ES-I3 (cell line): ENCODE results near the gene CDCA4.

ENCODE experiments used
- H3K36me3 ChIP-seq: 2 replicates; pipeline ENCODE4 v1.6.1; 2013; ENCODE audit warnings: mild to moderate bottlenecking, low read length, control low read depth, moderate library complexity; ENCODE audit not compliant: insufficient read depth
- H3K4me1 ChIP-seq: 2 replicates; pipeline ENCODE4 v1.6.1; 2013; ENCODE audit warnings: mild to moderate bottlenecking, control low read depth, low read length; ENCODE audit not compliant: insufficient read depth
- H3K9ac ChIP-seq: 2 replicates; pipeline ENCODE4 v1.6.1; 2013; ENCODE audit warnings: low read depth, mild to moderate bottlenecking, low read length, moderate library complexity
- H3K9me3 ChIP-seq: 2 replicates; pipeline ENCODE4 v1.6.1; 2013; ENCODE audit warnings: mild to moderate bottlenecking, low read length, moderate library complexity; ENCODE audit not compliant: control insufficient read depth, insufficient read depth

CDCA4 gene

GRCh38 chr14:105061428-105062047 is 40.7 kb upstream of the CDCA4 start:
- no peak overlapping the region for H3K9ac ChIP-seq

GRCh38 chr14:105060751-105061427 is 40.0 kb upstream of the CDCA4 start:
- no peaks in the 10 kb centered on the region; the same call in 1 of the 2 replicates for H3K4me1 ChIP-seq
- no peaks in the 10 kb centered on the region for H3K36me3 ChIP-seq
- H3K9me3 ChIP-seq = no peaks in the 10 kb centered on the region
- no peak overlapping the region for H3K9ac ChIP-seq

More at GRCh38 chr14:105061428-105062047, 40.7 kb upstream of the CDCA4 start:
- H3K9me3 ChIP-seq = no peaks in the 10 kb centered on the region
- H3K4me1 ChIP-seq = no peaks in the 10 kb centered on the region
- H3K36me3 ChIP-seq = no peaks in the 10 kb centered on the region

GRCh38 chr14:105059925-105060565 is 39.2 kb upstream of the CDCA4 start:
- H3K9me3 ChIP-seq = no peaks in the 10 kb centered on the region
- no peaks in the 10 kb centered on the region for H3K36me3 ChIP-seq
- H3K4me1 ChIP-seq = no peaks in the 10 kb centered on the region; the same call in 1 of the 2 replicates
- no peak overlapping the region for H3K9ac ChIP-seq

GRCh38 chr14:105059035-105059924 is 38.4 kb upstream of the CDCA4 start:
- Histone ChIP-seq H3K9me3 (no peaks in the 10 kb centered on the region), H3K9ac (no peak overlapping the region), H3K36me3 (no peaks in the 10 kb centered on the region), H3K4me1 (no peaks in the 10 kb centered on the region; the same call in 1 of the 2 replicates)

DNA sequence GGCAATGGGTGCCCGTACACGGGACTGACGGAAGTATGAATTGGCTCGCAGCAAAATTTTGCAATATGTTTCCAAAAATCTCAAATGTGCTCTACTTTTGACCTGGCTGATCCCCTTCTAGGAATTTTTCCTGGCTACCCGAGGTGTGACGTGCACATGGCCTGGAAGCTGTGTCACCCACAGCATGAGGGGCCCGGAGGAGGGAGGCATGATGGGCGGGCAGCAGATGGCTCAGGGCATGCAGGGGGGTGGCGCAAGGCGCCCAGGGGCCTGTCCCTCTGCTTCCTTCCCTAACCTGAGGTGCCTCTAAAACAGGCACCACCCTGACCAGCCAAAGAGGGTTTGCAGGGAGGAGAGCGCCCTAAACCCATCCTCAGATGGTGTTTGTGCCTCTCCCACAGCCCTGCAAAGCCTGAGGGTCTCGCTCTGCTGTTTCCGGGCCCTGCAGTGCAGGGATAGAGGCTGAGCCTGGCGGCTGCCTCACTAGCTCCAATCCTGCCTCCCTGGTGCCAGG is 37.7 kb upstream of the CDCA4 start:
- no peaks in the 10 kb centered on the region; the same call in 1 of the 2 replicates for H3K4me1 ChIP-seq
- no peak overlapping the region for H3K9ac ChIP-seq
- no peaks in the 10 kb centered on the region for H3K36me3 ChIP-seq
- no peaks in the 10 kb centered on the region for H3K9me3 ChIP-seq

DNA sequence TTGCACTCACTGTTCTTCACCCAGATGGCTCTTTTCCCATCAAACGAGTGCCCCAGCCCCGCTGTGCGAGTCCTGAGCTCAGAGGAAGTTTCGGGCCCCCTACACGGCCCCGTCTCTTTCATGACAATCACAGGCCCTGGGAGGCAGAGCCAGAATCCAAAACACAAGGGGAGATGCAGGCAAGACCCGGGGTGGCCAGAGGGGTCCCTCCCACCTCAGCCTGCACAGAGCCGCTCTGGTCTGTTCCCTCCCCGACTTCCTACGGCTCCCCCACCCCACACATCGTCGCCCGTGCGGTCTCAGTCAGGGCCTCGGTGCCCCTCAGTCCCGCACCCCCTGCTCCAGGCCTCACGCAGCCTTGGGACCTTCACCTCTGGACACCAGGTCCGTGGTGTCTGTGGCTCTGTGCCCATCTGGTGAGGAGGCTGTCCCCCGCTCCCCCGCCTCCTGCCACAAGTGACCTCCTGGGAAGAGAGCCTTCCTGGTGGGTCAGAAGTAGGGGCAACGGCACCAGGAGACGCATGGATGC is 35.5 kb upstream of the CDCA4 start:
- Histone ChIP-seq H3K9me3 (no peaks in the 10 kb centered on the region), H3K9ac (no peak overlapping the region), H3K4me1 (no peaks in the 10 kb centered on the region; the same call in 1 of the 2 replicates), H3K36me3 (no peaks in the 10 kb centered on the region)

DNA sequence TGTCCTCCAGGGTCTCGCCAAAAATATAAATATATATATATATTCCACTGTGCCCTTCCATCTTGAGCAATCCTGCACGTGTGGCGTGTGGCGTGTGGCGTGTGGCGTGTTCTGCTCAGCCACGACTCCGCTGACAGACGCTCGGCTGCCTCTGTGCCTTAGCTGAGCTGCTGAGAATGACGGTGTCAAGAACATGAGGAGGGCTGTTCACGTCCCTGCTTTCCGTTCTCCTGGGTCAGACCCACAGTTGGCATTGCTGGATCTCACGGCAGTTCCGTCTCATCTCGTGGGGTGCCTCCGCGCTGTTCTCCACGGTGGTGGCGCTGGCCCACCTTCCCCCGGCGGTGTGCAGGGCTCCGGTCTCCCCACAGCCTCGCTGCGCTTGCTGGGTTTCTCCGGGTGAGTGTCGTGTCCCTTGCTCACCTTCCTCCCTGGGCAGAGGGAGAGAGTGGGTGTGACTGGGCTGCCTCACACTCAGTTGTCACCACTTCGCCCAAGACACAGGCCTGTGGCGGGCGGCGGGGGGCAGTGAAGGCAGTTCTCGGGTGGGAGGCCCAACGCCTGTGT is 34.9 kb upstream of the CDCA4 start:
- Histone ChIP-seq H3K9me3 (no peaks in the 10 kb centered on the region), H3K4me1 (no peaks in the 10 kb centered on the region; the same call in 1 of the 2 replicates), H3K9ac (no peak overlapping the region), H3K36me3 (no peaks in the 10 kb centered on the region)

DNA sequence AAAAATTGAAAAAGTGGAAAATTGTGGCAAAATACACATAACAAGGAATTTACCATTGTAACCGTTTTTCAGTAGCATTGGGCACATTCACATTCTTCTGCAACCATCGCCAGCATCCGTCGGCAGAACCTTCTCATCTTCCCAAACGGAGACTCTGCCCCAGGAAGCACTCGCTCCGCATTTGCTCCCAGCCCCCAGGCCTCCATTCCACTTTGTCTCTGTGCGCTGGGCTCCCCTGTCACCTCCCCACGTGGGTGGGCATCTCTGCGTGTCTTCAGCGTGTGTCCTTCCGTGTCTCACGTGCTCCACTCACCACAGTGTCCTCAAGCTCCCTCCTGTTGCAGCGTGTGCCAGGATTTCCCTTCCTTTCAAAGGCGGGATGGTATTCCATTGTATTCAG is 34.5 kb upstream of the CDCA4 start:
- H3K4me1 ChIP-seq = no peaks in the 10 kb centered on the region; the same call in 1 of the 2 replicates
- H3K36me3 ChIP-seq = no peaks in the 10 kb centered on the region
- no peak overlapping the region for H3K9ac ChIP-seq
- H3K9me3 ChIP-seq = no peaks in the 10 kb centered on the region

DNA sequence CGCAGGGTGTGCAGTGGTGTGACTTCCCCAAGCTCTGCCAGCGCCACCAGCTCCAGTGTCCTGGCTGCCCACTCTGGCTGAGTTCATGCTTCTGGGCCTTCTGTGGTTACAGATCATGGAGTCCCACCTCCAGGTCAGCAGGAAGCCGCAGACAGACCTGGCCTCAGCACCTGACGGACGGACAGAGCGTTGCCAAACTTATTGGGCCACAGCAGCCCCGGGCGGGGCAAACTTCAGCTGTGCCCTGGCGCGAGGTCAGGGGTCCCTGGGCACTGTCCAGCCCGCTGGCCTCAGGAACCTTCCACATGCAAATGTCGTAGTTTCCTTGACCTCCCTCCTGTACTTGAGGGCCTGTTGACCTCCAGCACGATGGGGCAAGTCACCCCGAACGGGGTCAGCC is 33.1 kb upstream of the CDCA4 start:
- no peaks in the 10 kb centered on the region for H3K9me3 ChIP-seq
- H3K4me1 ChIP-seq = no peaks in the 10 kb centered on the region; the same call in 1 of the 2 replicates
- H3K36me3 ChIP-seq = no peaks in the 10 kb centered on the region
- H3K9ac ChIP-seq = no peak overlapping the region

DNA sequence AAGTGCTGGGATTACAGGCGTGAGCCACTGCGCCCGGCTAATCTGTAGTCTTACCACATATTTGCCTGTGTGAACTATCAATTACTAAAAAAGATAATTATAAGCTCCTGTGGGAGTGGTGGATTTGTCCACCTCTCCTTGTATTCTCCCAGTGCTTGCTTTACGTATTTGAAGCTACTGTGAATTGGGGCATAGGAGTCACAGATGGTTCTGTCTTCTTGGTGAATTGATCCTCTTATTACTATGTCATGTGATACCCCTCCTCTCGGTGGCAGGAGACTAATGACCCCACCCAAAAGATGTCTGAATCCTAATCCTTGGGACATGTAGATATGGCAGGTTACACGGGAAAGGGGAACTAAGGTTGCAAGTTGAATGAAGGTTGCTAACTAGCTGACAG is 32.5 kb upstream of the CDCA4 start:
- H3K9me3 ChIP-seq = no peaks in the 10 kb centered on the region
- no peaks in the 10 kb centered on the region for H3K36me3 ChIP-seq
- no peaks in the 10 kb centered on the region; the same call in 1 of the 2 replicates for H3K4me1 ChIP-seq
- no peak overlapping the region for H3K9ac ChIP-seq

GRCh38 chr14:105052110-105052458 is 31.2 kb upstream of the CDCA4 start:
- H3K9me3 ChIP-seq = no peaks in the 10 kb centered on the region
- H3K36me3 ChIP-seq = no peaks in the 10 kb centered on the region

DNA sequence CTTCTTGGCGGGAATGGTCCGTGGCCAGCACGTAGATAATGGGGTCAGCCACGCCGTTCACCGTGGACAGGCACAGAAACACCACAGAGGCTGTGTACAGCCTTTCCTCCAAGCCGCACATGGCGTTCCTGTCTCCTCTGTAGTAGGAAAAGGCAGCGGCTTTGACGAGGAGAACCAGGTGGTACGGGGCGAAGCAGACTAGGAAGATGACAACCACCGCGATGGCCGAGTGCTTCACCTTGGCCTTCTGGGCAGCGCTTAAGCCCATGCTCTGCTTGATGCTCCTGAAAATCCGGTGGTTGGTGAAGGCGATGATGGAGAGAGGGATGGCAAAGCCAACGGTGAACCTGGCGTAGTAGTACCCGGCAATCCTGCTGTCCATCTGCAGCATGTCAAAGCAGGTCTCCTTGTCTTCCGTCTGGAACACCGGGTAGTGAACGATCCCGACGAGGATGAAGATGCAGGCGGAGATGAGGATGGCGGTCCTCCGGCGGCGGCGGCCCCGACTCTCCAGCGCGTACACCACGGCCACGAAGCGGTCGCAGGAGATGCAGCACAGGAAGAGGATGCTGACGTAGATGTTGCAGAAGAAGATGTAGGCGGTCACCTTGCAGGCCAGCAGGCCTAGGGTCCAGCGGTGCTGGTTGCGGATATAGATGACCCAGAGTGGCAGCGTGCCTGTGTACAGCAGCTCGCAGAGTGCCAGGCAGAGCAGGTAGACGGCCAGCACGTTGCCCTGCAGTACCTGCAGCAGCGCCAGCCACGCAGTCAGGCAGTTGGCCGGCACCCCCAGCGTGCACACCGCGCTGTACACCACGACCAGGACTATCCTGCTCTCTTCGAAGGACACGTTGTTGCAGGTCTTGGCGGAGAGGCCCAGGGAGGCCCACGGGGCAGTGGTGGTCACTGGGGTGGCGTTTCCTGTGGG is 30.6 kb upstream of the CDCA4 start:
- Histone ChIP-seq H3K4me1 (no peaks in the 10 kb centered on the region; the same call in 1 of the 2 replicates), H3K9me3 (no peaks in the 10 kb centered on the region), H3K36me3 (no peaks in the 10 kb centered on the region), H3K9ac (no peak overlapping the region)

More at GRCh38 chr14:105052110-105052458, 31.2 kb upstream of the CDCA4 start:
- H3K4me1 ChIP-seq = no peaks in the 10 kb centered on the region; the same call in 1 of the 2 replicates
- no peak overlapping the region for H3K9ac ChIP-seq

DNA sequence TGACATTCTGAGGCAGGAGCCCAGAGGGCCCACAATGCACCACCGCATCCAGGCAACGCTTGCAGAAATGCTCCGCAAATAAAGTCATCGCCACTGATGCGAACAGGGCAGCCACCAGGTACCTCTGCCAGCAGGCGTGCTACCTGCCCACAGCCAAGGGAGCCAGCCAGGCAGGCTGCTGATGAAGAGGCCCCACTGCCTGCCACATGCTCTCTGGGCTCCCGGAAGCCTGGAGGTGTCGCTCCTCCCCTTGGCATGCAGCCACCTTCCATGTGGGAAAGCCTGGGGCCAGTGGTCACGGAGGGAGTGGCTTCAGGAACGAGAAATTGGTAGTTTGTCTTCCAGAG is 29.6 kb upstream of the CDCA4 start:
- Histone ChIP-seq H3K9ac (no peak overlapping the region), H3K4me1 (no peaks in the 10 kb centered on the region), H3K9me3 (no peaks in the 10 kb centered on the region), H3K36me3 (no peaks in the 10 kb centered on the region)
